Measurements from ENCODE around the gene SHROOM2.
"Not testable (repeated sequence)": the region's sequence is repeated elsewhere in the genome, so short reads cannot be mapped to it uniquely, and the experiment has no call there.

SHROOM2 gene

DNA sequence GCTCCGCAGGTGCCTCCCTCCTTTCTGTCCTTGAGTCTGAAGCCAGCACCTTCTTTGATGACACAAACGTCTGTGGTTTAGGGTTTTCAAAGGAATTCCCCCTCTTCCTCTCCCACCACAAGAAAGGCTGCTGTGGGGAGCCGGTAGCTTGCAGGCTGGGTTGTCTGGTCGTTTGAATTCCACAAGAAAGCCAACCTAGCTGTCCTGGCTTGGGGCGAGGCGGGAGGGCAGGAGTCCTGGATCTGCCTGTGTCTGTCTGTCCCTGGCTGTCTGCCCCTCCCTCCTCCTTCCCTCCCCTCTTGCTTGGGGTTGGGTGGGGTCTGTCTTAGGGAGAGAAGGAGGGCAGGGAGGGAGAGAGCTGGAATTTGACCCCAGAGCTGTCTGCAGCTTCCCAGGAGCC, 56.3 kb downstream of the SHROOM2 start:
- TF ChIP-seq ZNF274 (IDR thresholded peaks at IDR 0.05; ENCODE audit: low read depth, low read length), result no peak
- no peak overlapping the region for H3K4me3 ChIP-seq (ENCODE audit: low read length)

DNA sequence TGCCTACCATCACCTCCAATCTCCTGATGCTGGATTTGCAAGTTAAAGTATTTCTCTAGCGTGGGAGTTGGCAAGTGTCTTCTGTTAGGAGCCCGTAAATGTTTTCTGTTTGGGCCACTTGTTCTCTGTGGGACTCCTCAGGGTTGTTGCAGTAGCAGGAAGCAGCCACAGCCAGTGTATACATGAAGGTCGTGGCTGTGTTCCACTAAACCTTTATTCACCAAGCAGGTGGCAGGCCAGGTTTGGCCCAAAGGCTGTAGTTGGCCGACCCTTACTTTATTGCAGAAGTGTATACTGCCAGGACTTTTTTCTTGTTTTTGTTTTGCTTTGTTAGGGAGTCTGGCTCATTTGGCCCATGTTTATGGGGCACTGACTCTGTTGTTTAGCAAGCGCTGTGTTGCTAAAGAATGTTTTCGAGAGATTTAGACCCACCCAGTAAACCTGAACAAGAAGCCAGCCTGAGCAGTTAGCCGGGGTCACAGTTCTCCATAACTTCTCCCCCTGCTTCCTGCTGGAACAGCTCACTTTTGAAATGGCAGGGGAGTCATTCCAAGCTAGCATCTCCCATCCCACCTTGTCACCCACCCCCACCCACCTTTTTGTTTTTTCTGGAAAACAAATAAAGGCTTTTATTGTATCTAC, 58.8 kb downstream of the SHROOM2 start:
- H3K4me3 ChIP-seq (ENCODE audit: low read length), result no peak overlapping the region
- TF ChIP-seq ZNF274 (IDR thresholded peaks at IDR 0.05; ENCODE audit: low read depth, low read length), result no peak

DNA sequence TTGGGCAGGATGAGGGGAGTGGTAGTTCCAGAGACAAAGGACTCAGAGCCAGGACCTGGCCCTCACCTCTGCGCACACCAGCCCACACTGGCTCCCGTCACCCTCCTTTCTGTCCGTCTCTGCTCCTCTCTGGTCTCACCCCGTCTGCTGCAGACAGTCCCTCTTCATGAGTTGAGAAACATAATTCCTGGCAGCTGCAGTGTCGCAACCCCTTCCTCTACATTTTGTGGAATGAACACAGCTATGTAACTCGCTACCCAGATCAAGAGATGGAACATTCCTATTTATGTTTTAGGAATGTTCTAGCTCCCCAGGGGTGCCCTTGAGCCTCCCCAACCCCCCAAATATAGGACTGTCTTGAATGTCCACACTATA, 59.3 kb downstream of the SHROOM2 start:
- H3K4me3 ChIP-seq (ENCODE audit: low read length), result no peak overlapping the region
- no peak for TF ChIP-seq ZNF274 (IDR thresholded peaks at IDR 0.05; ENCODE audit: low read depth, low read length)

DNA sequence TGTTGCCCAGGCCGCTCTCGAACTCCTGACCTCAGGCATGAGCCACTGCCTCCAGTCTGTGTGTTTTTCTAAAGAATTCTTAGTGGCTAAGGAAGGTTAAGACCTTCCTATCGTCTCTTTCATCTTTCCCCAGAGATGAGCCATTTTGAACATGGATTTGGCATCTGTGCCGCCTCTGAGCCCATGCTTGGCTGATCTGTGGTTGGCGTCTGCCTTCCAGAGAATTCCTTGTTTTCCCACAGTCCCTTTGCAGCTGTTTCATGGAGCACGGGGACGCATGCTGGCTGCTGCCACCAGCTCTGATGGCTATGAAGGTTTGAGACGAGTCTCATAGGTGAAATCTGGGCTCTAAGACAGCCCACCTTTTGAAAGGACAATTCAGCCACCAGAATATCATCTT, 60.4 kb downstream of the SHROOM2 start:
- TF ChIP-seq ZNF274 (IDR thresholded peaks at IDR 0.05; ENCODE audit: low read depth, low read length), result no peak
- no peak overlapping the region for H3K4me3 ChIP-seq (ENCODE audit: low read length)

DNA sequence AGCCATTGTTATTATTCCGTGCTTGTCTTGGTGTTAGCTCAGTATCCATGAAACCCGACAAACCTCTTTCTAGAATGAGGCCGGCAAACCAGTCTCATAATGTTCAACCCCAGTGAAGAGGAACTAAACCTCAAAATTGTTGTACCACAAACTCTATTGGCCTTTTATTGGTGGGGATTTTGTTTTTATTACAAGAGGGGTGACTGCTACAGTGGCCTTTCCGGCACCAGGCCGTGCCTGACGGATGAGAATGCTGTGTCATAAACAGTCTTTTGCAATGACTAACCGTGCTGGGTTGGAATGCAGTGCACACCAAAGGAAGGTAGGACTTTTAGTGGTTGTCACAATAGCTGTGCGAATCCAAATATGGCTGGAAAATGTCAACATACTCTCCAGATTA, 60.8 kb downstream of the SHROOM2 start:
- no peak overlapping the region for H3K4me3 ChIP-seq (ENCODE audit: low read length)

DNA sequence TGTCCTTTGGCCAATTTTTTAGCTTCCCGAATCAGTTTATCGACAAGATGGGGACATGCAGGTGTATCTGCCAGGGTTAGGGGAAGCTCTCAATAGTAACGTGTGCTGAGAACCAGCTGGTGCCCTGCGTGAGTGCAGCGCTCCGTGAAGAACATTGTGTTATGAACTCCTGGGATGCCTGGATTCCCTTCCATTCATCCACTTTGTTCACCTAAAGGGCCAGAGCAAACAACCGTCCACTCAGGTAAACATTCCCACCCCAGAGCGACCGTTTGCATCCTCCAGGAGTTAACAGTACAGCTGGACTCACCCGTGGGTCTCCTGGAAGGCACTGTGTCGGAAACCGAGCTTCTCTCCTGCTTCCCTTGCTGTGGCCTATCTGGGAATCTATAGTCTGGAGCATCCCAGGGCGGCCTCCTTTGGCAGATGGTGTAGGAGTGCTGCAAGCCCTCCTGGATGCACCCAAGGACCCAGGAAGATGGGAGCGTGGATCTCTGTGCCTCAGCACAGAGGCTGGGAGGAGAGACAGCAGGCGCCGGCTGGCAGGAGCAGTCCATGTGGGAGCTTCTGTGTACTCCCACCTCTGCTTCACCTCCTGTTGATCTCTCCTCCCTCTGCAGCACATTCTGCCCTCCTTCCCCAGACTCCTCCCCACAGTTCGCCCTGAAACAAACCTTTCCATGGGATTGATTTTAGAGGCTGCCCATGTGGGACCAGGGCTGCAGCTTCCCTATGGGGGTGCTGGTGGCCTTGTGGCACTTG, 62.7 kb downstream of the SHROOM2 start:
- H3K4me3 ChIP-seq (ENCODE audit: low read length), result no peak overlapping the region
- no peak for TF ChIP-seq ZNF274 (IDR thresholded peaks at IDR 0.05; ENCODE audit: low read depth, low read length)

More for the DNA sequence above, 60.8 kb downstream of the SHROOM2 start:
- TF ChIP-seq ZNF274 (IDR thresholded peaks at IDR 0.05; ENCODE audit: low read depth, low read length), result no peak

DNA sequence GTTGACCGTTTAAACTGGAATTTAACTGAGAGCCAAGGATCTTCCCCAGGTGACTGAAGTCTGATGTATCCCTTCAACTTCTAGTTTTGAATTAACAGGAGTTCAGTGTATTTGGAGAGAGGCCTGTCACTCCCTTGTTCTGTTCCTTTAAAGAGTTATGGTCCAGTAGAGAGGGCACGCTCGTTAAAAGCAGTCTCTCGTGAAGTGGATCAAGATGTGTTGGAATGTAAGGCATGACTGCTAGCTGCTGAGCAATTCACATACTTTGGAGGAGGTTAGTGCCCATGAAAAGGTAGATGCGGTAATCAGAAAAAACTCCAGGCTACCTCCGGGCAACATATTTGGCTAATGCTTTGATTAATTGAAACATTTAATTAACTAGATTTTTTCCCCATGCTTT, 65.7 kb downstream of the SHROOM2 start:
- no peak overlapping the region for H3K4me3 ChIP-seq (ENCODE audit: low read length)
- no peak for TF ChIP-seq ZNF274 (IDR thresholded peaks at IDR 0.05; ENCODE audit: low read depth, low read length)

DNA sequence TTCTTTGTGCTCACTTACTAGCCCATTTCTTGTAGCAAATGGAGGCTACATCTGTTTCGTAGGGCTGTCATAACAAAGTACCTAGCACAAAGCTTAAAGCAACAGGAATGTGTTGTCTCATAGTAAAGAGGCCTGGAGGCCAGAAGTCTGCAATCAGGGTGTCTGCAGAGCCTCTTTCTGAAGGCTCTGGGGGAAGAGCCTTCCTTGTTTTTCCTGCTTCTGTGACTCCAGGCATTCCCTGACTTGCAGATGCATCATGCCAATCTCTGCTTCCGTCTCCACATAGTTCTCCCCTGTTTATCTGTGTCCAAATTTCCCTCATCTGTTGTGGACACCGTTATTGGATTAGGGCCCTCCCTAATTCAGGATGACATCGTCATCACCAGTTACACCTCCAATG, 67.1 kb downstream of the SHROOM2 start:
- no peak for TF ChIP-seq ZNF274 (IDR thresholded peaks at IDR 0.05; ENCODE audit: low read depth, low read length)

DNA sequence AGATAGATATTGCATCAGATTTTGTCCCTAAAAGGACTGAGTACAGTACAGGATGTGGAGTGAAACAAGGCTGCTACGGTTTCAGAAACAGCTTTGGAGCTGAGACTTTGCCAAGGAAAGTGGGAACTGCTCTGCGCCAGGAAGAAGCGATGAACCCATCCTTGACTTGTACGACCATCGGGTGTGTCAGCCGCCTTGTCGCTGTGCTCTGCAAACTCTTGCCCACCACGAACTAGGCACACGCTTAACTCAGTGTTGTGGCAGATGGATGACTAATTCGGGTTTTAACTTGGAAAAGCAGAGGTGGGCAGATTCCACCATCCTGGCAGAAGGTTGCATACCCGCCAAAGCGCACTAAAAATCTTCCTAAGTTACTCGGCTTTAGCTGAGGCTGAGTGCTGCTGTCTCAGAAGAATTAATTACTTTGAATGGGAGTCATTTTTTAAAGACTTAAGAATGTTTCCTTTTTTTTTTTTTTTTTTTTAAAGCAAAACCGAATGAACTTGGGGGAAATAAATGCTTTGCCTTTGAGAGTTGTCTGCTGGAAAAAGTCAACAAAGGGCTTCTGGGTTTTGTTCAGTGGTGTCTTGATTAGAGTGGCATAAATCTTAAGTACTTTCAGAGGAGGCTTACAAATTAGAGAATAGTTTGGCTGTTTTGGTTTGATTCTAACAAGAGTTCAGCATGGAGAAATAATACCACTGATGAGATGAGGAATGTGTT, 69.5 kb downstream of the SHROOM2 start:
- no peak overlapping the region for H3K4me3 ChIP-seq (ENCODE audit: low read length)

More for the DNA sequence above, 67.1 kb downstream of the SHROOM2 start:
- no peak overlapping the region for H3K4me3 ChIP-seq (ENCODE audit: low read length)

DNA sequence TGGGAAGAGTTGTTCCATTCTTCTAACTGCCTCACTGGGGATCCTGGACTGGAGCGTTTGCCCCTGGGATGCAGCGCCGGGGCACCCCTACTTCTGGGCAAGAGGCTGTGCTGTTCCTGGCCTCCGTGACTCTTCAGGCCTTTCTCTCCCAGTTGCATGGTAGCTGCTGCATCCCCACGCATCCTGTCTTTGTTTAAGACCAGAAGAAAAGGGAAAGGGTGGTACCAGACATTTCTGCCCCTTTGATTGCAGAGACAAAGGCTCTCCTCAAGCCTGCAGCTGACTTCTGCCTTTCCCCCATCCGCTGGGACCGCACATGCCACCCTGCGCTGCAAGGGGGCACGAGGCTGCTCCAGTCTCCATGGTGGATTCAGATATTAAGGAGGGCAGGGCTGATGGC, 70.4 kb downstream of the SHROOM2 start:
- no peak overlapping the region for H3K4me3 ChIP-seq (ENCODE audit: low read length)
- no peak for TF ChIP-seq ZNF274 (IDR thresholded peaks at IDR 0.05; ENCODE audit: low read depth, low read length)

More for the DNA sequence above, 69.5 kb downstream of the SHROOM2 start:
- no peak for TF ChIP-seq ZNF274 (IDR thresholded peaks at IDR 0.05; ENCODE audit: low read depth, low read length)

DNA sequence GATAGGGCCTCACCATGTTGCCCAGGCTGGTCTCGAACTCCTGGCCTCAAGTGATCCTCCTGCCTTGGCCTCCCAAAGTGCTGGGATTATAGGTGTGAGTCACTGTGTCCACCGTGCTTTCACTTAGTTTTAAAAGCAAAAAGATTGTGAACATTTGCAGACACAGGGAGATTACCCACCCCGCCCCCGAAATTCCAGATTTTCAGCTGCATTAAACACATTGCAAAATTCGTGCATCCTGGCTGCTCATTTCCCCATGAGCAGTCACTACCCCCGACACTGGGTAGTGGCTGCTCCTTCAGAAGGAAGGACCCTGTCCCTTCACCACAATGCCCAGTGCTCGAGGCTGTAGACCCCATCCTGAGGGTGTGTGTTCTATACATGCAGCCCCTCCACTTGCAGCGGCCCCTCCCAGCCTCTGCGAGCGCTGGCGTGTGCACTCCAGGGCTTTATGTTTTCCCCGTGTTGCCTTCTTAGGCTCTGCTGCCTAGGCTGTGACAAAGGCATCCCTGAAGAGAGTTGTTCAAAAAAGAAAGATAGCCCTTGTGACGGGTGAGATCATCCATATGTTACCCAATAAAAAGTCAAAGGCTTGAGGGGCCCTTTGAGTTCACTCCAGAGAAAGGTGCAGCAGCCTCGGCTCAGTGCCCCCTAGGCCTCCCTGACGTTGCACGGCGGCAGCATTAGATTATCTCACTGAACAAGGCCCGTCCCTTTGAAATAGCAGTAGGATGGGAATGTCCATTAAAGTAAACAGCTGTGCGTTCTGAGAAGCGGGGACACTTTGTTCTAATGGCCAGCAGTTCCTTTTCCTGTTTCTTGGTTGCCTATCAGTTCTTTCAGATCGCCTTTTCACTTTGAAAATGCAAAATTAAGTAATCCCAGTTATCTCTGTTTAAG, 71.6 kb downstream of the SHROOM2 start:
- no peak overlapping the region for H3K4me3 ChIP-seq (ENCODE audit: low read length)
- TF ChIP-seq ZNF274 (IDR thresholded peaks at IDR 0.05; ENCODE audit: low read depth, low read length), result no peak

DNA sequence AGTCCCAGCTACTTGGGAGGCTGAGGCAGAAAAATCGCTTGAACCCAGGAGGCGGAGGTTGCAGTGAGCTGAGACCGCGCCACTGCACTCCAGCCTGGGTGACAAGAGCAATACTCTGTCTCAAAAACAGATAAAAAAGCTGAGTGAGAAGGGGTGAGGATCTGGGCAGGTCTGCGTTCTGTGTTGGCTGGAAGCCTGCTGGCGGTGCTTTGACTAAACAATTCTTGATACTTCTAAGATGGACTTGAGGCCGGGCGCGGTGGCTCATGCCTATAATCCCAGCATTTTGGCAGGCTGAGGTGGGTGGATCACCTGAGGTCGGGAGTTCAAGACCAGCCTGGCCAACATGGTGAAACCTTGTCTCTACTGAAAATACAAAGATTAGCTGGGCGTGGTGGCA, 72.5 kb downstream of the SHROOM2 start:
- not testable (repeated sequence) for H3K4me3 ChIP-seq (ENCODE audit: low read length)

DNA sequence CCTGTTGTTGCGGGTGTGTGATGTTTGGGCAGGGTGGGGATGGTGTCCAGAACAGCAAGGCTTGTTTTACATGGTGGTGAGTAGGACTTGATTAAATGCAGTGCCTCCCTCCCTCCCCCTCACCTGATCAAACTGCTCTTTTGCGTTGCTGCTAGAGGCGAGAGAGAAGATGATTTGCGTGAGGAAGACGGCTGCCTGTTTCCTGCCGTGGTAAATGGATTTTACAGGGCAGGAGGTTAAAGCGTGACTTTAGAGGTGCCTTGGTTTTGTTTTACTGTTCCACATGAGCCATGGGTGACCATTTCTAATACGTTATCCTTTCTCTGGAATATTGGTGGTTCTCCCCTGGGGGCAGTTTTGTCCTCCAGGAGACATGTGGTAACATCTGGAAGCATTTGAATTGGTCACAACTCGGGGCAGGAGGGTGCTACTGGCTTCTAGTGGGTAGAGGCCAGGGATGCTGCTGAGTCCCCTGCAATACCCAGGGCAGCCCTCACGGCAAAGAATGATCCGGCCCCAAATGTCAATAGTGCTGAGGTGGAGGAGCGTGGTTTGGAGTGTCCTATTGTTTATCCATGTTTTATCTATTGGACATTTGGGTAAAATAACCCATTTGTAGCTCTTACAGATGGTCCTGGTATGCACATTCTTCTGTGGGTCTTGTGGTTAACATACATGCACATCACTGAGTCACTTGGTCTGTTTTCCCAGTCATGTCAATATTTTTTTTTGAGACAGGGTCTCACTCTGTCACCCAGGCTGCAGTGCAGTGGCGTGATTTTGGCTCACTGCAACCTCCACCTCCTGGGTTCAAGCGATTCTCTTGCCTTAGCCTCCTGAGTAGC, 73.7 kb downstream of the SHROOM2 start:
- H3K4me3 ChIP-seq (ENCODE audit: low read length), result no peak overlapping the region
- no peak for TF ChIP-seq ZNF274 (IDR thresholded peaks at IDR 0.05; ENCODE audit: low read depth, low read length)
